Measurements from ENCODE around the gene AFMID.

GRCh38 chr17:78202666-78203065 is 15.5 kb downstream of the AFMID start:
- TF ChIP-seq YY2 (tag by site-specific recombination; IDR thresholded peaks at IDR 0.05) (no peak), ZBTB11 (tag by site-specific recombination; conservative IDR thresholded peaks at IDR 0.05; ENCODE audit: low read depth) (no peak), CTCF (tag by site-specific recombination; IDR thresholded peaks at IDR 0.05) (no peak), ZNF2 (tag by site-specific recombination; IDR thresholded peaks at IDR 0.05) (no peak), ZNF670 (tag by site-specific recombination; IDR thresholded peaks at IDR 0.05; ENCODE audit: low read depth) (no peak), PRDM2 (tag by site-specific recombination; IDR thresholded peaks at IDR 0.05; ENCODE audit: borderline replicate concordance) (no peak), GLIS2 (tag by site-specific recombination; IDR thresholded peaks at IDR 0.05) (no peak), INSM2 (tag by site-specific recombination; IDR thresholded peaks at IDR 0.05) (no peak), ZEB2 (tag by site-specific recombination; IDR thresholded peaks at IDR 0.05) (no peak), ZNF423 (tag by site-specific recombination; IDR thresholded peaks at IDR 0.05) (no peak), ATF2 (tag by site-specific recombination; IDR thresholded peaks at IDR 0.05; ENCODE audit: low read depth) (no peak), ZNF501 (tag by site-specific recombination; IDR thresholded peaks at IDR 0.05) (no peak), ZBTB8A (tag by site-specific recombination; IDR thresholded peaks at IDR 0.05) (no peak), ZNF140 (tag by site-specific recombination; IDR thresholded peaks at IDR 0.05) (no peak)
